GM18870 (cell line): ENCODE measurements around the gene GARIN3.
A peak's percentile ranks its signal among the peaks of the same experiment; 100 is the strongest.
"Not testable (repeated sequence)": the region's sequence is repeated elsewhere in the genome, so short reads cannot be mapped to it uniquely, and the experiment has no call there.

ENCODE experiments used
- ATAC-seq: cut with Tn5 transposase; IDR thresholded peaks from one replicate; pipeline ENCODE4 v1.9.1; 2021; ENCODE audit warnings: moderate library complexity; ENCODE audit not compliant: unreplicated experiment

GARIN3 gene

DNA sequence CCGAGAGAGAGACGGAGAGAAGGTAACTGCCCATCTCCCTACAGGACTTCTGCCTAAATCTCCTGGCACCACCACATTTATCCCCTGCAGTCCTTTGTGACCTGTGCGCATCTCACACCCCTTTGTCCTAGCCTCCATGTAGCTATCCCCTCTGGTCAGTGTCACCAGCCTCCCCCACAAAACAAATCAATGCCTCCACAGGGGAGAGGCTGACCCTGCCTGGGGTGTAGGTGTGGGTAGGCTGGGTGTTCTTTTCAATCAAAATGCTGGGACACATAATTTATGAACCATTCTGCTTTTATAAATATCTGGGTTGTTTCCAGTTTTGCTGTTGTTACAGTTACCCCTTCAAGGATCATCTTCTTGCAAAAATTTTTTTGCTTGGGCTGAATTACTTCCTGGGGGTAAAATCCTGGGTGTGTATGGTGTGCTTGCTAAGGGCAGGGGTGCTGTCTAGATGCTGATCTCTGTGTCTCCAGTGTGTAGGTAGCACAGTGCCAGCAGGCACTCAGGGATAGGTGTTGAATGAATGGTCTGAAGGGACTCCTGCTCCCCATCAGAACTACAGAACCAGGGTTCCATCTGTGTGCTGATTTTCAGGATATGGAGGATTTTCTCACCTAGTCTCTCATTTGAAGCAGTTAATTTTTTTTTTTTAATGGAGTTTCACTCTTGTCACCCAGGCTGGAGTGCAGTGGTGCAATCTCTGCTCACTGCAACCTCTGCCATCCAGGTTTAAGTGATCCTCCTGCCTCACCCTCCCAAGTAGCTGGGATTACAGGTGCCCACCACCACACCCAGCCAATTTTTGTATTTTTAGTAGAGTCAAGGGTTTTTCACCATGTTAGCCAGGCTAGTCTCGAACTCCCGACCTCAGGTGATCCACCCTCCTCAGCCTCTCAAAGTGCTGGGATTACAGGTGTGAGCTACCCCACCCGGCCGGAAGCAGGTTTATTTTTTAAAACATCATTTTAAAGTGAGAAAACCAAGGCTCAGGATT, at the start of gene GARIN3:
TSS of gene GARIN3 (minus strand) at position 51 of the 1,000 bp plus-strand sequence. CDS start 96 bp downstream, outside the sequence.
- no peak for ATAC-seq

GRCh38 chr5:157215514-157216167, 49.6 kb upstream of the GARIN3 start:
- ATAC-seq: no peak

- no peak for ATAC-seq
Measured at GRCh38 chr5:157214861-157215513, 48.9 kb upstream of the GARIN3 start.

GRCh38 chr5:157214415-157214814, 48.4 kb upstream of the GARIN3 start:
- ATAC-seq: no peak

DNA sequence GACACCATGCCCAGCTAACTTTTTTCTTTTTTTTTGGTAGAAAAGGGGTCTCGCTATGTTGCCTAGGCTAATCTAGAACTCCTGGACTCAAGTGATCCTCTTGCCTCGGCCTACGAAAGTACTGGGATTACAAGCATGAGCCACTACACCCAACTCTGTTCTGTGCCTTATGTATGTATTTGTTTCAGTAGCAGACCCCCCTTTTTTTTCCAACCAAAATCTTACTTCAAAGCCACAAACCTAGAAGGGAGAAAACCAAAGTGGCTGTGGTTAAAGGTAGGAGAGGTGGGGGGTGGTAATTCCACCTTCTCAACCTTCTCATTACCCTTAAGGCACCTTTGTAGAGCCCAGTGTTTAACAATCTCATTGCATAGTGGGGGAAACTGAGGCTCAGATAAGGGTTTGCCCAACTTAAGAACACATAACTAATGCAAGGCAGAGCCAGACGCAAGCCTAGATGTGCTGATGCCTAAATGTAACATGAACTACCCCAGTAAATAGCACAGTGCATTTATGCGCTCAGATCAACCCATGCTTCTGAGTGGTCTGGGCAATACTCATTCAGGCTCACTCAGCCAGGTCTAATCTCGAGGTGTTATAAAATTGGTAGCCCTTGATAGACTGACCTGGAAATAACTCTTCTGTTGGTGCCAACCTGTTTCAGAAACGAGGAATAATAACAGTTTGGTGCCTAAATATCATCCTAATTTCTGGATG, 47.6 kb upstream of the GARIN3 start:
- no peak for ATAC-seq

DNA sequence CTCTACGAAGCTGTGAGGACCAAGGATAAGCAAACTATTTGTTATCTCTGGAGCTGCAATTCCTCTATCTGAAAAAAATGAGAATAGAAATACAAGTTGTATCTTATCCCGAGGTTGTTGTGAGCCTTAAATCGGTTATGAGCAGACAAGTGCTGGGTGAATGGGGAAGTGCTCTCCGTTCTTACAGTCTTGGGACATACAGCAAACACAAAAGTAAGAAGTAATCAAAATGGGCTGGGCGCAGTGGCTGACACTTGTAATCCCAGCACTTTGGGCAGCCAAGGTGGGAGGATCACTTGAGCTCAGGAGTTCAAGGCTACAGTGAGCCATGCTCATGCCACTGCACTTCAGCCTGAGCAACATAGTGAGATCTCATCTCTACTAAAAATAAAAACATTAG, 46.2 kb upstream of the GARIN3 start:
- no peak for ATAC-seq

- not testable (repeated sequence) for ATAC-seq
Measured at GRCh38 chr5:157210652-157211051, 44.6 kb upstream of the GARIN3 start.

DNA sequence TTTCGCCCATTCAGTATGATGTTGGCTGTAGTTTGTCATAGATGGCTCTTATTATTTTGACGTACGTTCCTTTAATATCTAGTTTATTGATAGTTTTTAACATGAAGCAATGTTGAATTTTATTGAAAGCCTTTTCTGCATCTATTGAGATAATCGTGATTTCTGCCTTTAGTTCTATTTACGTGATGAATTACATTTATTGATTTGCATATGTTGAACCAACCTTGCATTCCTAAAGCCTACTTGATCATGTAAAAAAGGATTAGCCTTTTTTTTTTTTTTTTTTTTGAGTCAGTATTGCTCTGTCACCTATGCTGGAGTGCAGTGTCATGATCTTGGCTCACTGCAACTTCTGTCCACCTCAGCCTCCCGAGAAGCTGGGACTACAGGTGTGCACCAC, 39.6 kb upstream of the GARIN3 start:
- no peak for ATAC-seq

- ATAC-seq: no peak
Measured at GRCh38 chr5:157204765-157205164, 38.7 kb upstream of the GARIN3 start.

GRCh38 chr5:157203417-157203816, 37.4 kb upstream of the GARIN3 start:
- no peak for ATAC-seq

- ATAC-seq: no peak
Measured at GRCh38 chr5:157201857-157202256, 35.8 kb upstream of the GARIN3 start.

DNA sequence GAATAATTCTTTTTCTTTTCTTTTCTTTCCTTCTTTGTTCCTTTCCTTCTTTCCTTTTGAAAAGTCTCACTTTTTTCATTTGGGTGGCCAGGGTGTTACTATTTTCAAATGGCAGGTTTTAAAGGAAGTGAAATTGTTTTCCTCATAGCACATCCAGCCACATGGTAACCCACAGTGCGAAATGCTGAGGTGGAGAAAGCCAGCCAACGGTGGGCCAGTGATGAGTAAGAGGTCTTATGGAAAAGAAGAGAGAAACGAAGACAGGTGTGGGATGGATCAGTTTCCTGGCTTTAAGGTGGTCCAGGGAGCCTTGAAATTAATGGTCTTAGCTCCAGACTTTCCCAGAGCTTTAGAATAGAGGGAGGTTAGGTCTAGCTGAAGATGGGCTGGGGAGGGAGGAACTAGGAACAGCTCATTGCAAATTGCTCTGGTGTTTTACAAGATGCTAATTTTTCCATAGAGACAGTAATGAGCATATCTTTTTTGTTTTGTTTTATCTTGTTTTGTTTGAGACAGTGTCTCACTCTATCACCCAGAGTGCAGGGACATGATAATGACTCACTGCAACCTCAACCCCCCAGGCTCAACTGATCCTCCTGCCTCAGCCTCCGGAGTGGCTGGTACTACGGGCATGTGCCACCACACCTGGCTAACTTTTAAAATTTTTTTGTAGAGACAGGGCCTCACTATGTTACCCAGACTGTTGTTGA, 32.4 kb upstream of the GARIN3 start:
- no peak for ATAC-seq

DNA sequence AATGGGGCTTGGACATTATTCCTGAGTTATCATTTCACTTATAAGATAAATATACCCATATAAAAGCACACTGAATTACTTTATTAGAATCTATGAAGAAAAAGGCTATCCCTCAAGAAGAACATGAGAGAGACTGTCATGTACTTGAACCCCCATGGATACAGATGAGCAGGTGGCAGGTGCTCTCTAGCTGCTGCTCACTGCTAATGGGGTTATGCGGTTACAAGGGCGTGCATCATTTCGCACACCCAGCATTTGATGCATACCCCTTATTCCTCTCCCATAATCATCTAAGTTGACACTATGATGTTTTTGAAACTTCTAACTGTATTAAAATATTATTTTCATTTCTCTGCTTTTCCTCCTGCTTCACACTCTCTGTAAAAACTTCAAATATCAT, 31.0 kb upstream of the GARIN3 start:
- no peak for ATAC-seq

- no peak for ATAC-seq
Measured at GRCh38 chr5:157196045-157196444, 30.0 kb upstream of the GARIN3 start.

DNA sequence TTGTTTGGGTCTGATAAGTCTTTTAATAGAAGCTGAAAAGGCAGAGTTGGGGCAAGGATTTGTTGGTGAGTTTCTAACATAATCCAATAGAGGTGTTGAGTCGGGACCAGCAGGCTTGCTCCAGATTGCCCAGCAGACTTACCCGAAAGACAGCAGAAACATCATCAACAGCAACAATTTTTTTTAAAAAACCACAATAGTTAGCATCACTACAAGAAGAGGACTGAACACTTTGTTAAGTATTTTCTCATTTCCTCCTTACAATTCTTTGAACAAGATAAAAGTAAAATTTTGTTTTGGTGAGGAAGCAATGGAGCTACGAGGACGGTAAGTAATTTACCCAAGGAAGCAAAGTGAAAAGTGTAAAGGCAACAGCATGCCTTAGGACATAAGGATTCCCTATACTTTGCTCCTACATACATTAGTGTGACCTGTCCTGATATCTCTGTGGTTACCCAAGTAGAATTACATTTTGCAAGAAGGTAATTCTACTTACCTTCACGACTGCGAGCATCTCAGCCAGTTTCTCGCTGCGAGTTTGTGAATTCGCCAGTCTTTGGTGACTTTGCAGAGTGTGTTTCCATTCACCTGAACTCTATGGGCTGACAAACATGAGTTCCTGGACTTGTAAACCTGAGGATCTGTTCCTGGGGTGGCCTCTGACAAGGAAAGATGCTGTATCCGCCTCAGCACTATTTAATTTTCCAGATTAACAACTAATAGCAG, 27.8 kb upstream of the GARIN3 start:
- no peak for ATAC-seq

- ATAC-seq: peak; percentile 89
Measured at GRCh38 chr5:157189223-157189622, 23.2 kb upstream of the GARIN3 start.

GRCh38 chr5:157188270-157188669, 22.2 kb upstream of the GARIN3 start:
- no peak for ATAC-seq

- no peak for ATAC-seq
Measured at GRCh38 chr5:157187046-157187754, 21.1 kb upstream of the GARIN3 start.
